HEK293 (cell line): ENCODE results near the gene STRIT1.

Experiments used
- BCL11A ChIP-seq: fragments of 450-650 bp; formaldehyde crosslinking; IDR thresholded peaks from 2 replicates; pipeline ENCODE4 v1.5.1; 2016; ENCODE audit warnings: low read depth, missing biosample characterization, missing genetic modification characterization
- KLF10 ChIP-seq: fragments of 450-650 bp; IDR thresholded peaks from 2 replicates; pipeline ENCODE4 v1.5.1; 2018; ENCODE audit warnings: missing biosample characterization, mild to moderate bottlenecking, missing genetic modification characterization
- KLF9 ChIP-seq: fragments of 450-650 bp; formaldehyde crosslinking; IDR thresholded peaks from 2 replicates; pipeline ENCODE4 v1.5.1; 2016; ENCODE audit warnings: missing biosample characterization, missing genetic modification characterization, low read depth
- SETDB1 ChIP-seq: IDR thresholded peaks from one replicate; pipeline ENCODE4 v1.6.1; 2017; ENCODE audit warnings: mild to moderate bottlenecking, low read length, moderate library complexity, mixed read lengths; ENCODE audit not compliant: insufficient read length
- SP3 ChIP-seq: fragments of 450-650 bp; formaldehyde crosslinking; IDR thresholded peaks from 2 replicates; pipeline ENCODE4 v1.5.1; 2016; ENCODE audit warnings: missing biosample characterization, missing genetic modification characterization
- ZBTB17 ChIP-seq: fragments of 450-650 bp; formaldehyde crosslinking; IDR thresholded peaks from 2 replicates; pipeline ENCODE4 v1.5.1; 2016; ENCODE audit warnings: missing biosample characterization, missing genetic modification characterization
- ZBTB7A ChIP-seq: fragments of 450-650 bp; formaldehyde crosslinking; IDR thresholded peaks from 2 replicates; pipeline ENCODE4 v1.5.1; 2016; ENCODE audit warnings: low read depth, missing biosample characterization, missing genetic modification characterization
- ZNF10 ChIP-seq: fragments of 450-650 bp; formaldehyde crosslinking; IDR thresholded peaks from 2 replicates; pipeline ENCODE4 v1.5.1; 2017; ENCODE audit warnings: missing biosample characterization, missing genetic modification characterization
- ZNF24 ChIP-seq: fragments of 450-650 bp; formaldehyde crosslinking; IDR thresholded peaks from 2 replicates; pipeline ENCODE4 v1.5.1; 2016; ENCODE audit warnings: missing biosample characterization, missing genetic modification characterization
- ZNF341 ChIP-seq: fragments of 450-650 bp; formaldehyde crosslinking; IDR thresholded peaks from 2 replicates; pipeline ENCODE4; 2016; ENCODE audit warnings: low read depth, missing biosample characterization, missing genetic modification characterization
- TF ChIP-seq, protein P1 (sequence below): fragments of 450-650 bp; formaldehyde crosslinking; IDR thresholded peaks from 2 replicates; pipeline ENCODE4 v1.5.1; 2016; ENCODE audit warnings: missing biosample characterization, missing genetic modification characterization
- TF ChIP-seq, protein P2 (sequence below): fragments of 450-650 bp; formaldehyde crosslinking; IDR thresholded peaks from 2 replicates; pipeline ENCODE4 v1.5.1; 2016; ENCODE audit warnings: missing biosample characterization, missing genetic modification characterization

DNA sequence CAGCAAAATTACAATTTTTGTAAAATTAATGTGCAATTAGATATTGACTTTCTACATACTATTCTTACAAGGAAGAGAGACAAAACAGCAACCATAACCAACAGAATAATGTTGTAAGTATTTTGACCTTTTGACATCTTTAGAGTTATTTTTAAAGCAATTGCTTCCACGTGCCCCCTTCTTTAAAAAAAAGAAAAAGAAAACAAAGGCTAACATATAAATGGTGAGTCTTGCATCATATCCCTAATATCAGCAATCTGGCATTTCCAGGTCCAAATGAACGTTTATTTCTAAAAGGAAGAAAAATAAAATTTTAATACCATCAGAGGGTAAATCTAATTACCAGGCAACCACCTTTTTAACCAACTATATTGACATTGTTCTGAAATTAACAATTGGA is 19.3 kb upstream of the STRIT1 start:
- no peak for TF ChIP-seq ZBTB17 (tag by site-specific recombination)
- TF ChIP-seq, protein P1, sequence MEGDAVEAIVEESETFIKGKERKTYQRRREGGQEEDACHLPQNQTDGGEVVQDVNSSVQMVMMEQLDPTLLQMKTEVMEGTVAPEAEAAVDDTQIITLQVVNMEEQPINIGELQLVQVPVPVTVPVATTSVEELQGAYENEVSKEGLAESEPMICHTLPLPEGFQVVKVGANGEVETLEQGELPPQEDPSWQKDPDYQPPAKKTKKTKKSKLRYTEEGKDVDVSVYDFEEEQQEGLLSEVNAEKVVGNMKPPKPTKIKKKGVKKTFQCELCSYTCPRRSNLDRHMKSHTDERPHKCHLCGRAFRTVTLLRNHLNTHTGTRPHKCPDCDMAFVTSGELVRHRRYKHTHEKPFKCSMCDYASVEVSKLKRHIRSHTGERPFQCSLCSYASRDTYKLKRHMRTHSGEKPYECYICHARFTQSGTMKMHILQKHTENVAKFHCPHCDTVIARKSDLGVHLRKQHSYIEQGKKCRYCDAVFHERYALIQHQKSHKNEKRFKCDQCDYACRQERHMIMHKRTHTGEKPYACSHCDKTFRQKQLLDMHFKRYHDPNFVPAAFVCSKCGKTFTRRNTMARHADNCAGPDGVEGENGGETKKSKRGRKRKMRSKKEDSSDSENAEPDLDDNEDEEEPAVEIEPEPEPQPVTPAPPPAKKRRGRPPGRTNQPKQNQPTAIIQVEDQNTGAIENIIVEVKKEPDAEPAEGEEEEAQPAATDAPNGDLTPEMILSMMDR (tag by site-specific recombination) = no peak
- TF ChIP-seq ZNF341 (tag by site-specific recombination) = no peak
- TF ChIP-seq, protein P2, sequence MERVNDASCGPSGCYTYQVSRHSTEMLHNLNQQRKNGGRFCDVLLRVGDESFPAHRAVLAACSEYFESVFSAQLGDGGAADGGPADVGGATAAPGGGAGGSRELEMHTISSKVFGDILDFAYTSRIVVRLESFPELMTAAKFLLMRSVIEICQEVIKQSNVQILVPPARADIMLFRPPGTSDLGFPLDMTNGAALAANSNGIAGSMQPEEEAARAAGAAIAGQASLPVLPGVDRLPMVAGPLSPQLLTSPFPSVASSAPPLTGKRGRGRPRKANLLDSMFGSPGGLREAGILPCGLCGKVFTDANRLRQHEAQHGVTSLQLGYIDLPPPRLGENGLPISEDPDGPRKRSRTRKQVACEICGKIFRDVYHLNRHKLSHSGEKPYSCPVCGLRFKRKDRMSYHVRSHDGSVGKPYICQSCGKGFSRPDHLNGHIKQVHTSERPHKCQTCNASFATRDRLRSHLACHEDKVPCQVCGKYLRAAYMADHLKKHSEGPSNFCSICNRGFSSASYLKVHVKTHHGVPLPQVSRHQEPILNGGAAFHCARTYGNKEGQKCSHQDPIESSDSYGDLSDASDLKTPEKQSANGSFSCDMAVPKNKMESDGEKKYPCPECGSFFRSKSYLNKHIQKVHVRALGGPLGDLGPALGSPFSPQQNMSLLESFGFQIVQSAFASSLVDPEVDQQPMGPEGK (tag by site-specific recombination) = no peak
- TF ChIP-seq SP3 (tag by site-specific recombination) = no peak
- no peak for TF ChIP-seq KLF10
- no peak for TF ChIP-seq ZNF24
- no peak for TF ChIP-seq ZBTB7A
- TF ChIP-seq KLF9 (tag by site-specific recombination) = no peak
- no peak for TF ChIP-seq SETDB1
- no peak for TF ChIP-seq BCL11A (tag by site-specific recombination)
- TF ChIP-seq ZNF10 (tag by site-specific recombination) = no peak
